ENCODE measurements around the gene PHETA2.

GRCh38 chr22:42025421-42025820, 48.6 kb upstream of the PHETA2 start:
- TF ChIP-seq, protein P1, sequence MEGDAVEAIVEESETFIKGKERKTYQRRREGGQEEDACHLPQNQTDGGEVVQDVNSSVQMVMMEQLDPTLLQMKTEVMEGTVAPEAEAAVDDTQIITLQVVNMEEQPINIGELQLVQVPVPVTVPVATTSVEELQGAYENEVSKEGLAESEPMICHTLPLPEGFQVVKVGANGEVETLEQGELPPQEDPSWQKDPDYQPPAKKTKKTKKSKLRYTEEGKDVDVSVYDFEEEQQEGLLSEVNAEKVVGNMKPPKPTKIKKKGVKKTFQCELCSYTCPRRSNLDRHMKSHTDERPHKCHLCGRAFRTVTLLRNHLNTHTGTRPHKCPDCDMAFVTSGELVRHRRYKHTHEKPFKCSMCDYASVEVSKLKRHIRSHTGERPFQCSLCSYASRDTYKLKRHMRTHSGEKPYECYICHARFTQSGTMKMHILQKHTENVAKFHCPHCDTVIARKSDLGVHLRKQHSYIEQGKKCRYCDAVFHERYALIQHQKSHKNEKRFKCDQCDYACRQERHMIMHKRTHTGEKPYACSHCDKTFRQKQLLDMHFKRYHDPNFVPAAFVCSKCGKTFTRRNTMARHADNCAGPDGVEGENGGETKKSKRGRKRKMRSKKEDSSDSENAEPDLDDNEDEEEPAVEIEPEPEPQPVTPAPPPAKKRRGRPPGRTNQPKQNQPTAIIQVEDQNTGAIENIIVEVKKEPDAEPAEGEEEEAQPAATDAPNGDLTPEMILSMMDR (IDR thresholded peaks at IDR 0.05) = no peak
- TF ChIP-seq POLR2A (IDR thresholded peaks at IDR 0.05) = no peak
